ENCODE results near the gene SERP2.

GRCh38 chr13:44347949-44348348 lies 25.7 kb upstream of the SERP2 start:
- TF ChIP-seq, protein P1, sequence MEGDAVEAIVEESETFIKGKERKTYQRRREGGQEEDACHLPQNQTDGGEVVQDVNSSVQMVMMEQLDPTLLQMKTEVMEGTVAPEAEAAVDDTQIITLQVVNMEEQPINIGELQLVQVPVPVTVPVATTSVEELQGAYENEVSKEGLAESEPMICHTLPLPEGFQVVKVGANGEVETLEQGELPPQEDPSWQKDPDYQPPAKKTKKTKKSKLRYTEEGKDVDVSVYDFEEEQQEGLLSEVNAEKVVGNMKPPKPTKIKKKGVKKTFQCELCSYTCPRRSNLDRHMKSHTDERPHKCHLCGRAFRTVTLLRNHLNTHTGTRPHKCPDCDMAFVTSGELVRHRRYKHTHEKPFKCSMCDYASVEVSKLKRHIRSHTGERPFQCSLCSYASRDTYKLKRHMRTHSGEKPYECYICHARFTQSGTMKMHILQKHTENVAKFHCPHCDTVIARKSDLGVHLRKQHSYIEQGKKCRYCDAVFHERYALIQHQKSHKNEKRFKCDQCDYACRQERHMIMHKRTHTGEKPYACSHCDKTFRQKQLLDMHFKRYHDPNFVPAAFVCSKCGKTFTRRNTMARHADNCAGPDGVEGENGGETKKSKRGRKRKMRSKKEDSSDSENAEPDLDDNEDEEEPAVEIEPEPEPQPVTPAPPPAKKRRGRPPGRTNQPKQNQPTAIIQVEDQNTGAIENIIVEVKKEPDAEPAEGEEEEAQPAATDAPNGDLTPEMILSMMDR (IDR thresholded peaks at IDR 0.05 in 2 of 3, conservative IDR thresholded peaks at IDR 0.05 in 1 of 3; ENCODE audit: borderline replicate concordance in 1 of 3, insufficient read depth in 1 of 3, low read depth in 2 of 3, low read length in 2 of 3) = no peak
- TF ChIP-seq, protein P2, sequence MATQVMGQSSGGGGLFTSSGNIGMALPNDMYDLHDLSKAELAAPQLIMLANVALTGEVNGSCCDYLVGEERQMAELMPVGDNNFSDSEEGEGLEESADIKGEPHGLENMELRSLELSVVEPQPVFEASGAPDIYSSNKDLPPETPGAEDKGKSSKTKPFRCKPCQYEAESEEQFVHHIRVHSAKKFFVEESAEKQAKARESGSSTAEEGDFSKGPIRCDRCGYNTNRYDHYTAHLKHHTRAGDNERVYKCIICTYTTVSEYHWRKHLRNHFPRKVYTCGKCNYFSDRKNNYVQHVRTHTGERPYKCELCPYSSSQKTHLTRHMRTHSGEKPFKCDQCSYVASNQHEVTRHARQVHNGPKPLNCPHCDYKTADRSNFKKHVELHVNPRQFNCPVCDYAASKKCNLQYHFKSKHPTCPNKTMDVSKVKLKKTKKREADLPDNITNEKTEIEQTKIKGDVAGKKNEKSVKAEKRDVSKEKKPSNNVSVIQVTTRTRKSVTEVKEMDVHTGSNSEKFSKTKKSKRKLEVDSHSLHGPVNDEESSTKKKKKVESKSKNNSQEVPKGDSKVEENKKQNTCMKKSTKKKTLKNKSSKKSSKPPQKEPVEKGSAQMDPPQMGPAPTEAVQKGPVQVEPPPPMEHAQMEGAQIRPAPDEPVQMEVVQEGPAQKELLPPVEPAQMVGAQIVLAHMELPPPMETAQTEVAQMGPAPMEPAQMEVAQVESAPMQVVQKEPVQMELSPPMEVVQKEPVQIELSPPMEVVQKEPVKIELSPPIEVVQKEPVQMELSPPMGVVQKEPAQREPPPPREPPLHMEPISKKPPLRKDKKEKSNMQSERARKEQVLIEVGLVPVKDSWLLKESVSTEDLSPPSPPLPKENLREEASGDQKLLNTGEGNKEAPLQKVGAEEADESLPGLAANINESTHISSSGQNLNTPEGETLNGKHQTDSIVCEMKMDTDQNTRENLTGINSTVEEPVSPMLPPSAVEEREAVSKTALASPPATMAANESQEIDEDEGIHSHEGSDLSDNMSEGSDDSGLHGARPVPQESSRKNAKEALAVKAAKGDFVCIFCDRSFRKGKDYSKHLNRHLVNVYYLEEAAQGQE (IDR thresholded peaks at IDR 0.05; ENCODE audit: low read depth) = no peak
- TF ChIP-seq ELF1 (IDR thresholded peaks at IDR 0.05; ENCODE audit: borderline replicate concordance, low read depth) (no peak), TCF7L2 (IDR thresholded peaks at IDR 0.05; ENCODE audit: borderline replicate concordance, extremely low read depth, insufficient read depth, insufficient read length) (no peak), EZH2 (IDR thresholded peaks at IDR 0.05) (no peak), FOSL1 (IDR thresholded peaks at IDR 0.05; ENCODE audit: low read depth) (no peak), EZH2phosphoT487 (IDR thresholded peaks at IDR 0.05; ENCODE audit: borderline replicate concordance) (no peak), POLR2AphosphoS5 (IDR thresholded peaks at IDR 0.05; ENCODE audit: low read depth, low read length) (no peak), SP1 (IDR thresholded peaks at IDR 0.05; ENCODE audit: low read depth) (no peak)
- TF ChIP-seq, protein P3, sequence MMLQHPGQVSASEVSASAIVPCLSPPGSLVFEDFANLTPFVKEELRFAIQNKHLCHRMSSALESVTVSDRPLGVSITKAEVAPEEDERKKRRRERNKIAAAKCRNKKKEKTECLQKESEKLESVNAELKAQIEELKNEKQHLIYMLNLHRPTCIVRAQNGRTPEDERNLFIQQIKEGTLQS (IDR thresholded peaks at IDR 0.05) = no peak

Data from HCT116 (cell line).